Urinary bladder (tissue), 4 donors: ENCODE measurements around the gene KIN. TPM values are rescaled to one million over a fixed set of nuclear protein-coding genes. Genes with fewer than 3 reads are reported as not detected.
A peak's percentile ranks its signal among the peaks of the same experiment; 100 is the strongest.
"Not testable (repeated sequence)": the region's sequence is repeated elsewhere in the genome, so short reads cannot be mapped to it uniquely, and the experiment has no call there.

ENCODE experiments used
- DNase-seq: peaks from one replicate; pipeline ENCODE4 v3.0.0-alpha.2; 2015; ENCODE audit errors: extremely low spot score
- H3K27ac ChIP-seq: one replicate; pipeline ENCODE4 v1.5.1; 2013; ENCODE audit warnings: low read depth, mild to moderate bottlenecking, moderate library complexity
- H3K36me3 ChIP-seq: one replicate; pipeline ENCODE4 v1.6.1; 2013; ENCODE audit warnings: mild to moderate bottlenecking, moderate library complexity; ENCODE audit not compliant: insufficient read depth
- H3K4me1 ChIP-seq: one replicate; pipeline ENCODE4 v1.6.1; 2013; ENCODE audit warnings: mild to moderate bottlenecking, moderate library complexity; ENCODE audit not compliant: insufficient read depth
- H3K4me3 ChIP-seq: one replicate; pipeline ENCODE4 v1.5.1; 2013; ENCODE audit warnings: low read depth, low read length
- WGBS: extraction: QIAGEN DNeasy Blood & Tissue Kit; methylation state at CpG from one replicate; pipeline ENCODE4 v1.1.7; 2013; 5-methylcytosine and 5-hydroxymethylcytosine counted together
- polyA plus RNA-seq: library from polyadenylated mRNA; stranded (reverse); fragments of 200-250 nt; gene quantifications from one replicate; pipeline ENCODE4 v1.2.3, GENCODE V29; 2013
- total RNA-seq: library from RNA; depleted of rRNA; stranded (reverse); fragments of >200 nt; gene quantifications from one replicate; pipeline ENCODE4 v1.2.3, GENCODE V29; 2014
- donor health status: healthy with polysubstance abuse.
- donor health status: healthy.

Gene KIN
- total and polyA plus RNA-seq, 2 donors = 8.0 to 15.9 TPM

DNA sequence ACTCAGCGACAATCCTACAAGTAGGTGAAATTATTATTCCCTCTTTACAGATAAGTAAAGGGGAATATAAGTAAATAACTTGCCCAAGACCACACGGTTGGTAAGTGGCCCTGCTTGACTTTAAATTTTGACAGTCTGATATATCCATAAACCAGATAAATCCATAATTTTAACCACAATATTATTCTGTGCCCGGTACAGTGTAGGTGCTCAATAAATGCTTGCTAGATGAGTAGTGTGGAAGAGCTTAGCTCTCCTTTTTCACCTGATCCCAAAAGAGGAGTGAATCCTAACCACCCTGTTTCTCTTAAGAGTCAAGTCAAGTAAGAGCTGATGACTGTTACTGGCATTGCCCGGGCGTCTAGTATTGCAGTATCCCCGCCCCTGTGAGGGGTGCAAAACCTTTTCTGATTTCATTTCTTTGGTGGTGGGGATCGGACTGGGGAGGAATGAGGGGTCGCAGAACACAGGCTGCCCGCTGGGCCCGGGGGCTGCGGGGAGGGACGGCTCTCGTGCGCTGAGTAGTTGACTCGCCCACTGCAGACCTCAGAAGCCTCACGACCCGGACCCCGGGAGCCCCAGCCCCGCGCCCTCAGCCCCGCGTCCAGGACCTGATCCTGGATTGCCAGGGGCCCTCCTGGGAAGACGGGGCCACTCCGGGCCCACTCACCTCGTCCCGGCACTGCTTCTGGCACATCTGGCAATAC is 490 bp downstream of the KIN start:
- peak overlapping the region; percentile 23 for H3K27ac ChIP-seq
- peak overlapping the region; percentile 96 for H3K4me3 ChIP-seq
- no peak for DNase-seq
- peaks cover 4% of the 10 kb centered on the region for H3K4me1 ChIP-seq
- no peaks in the 10 kb centered on the region for H3K36me3 ChIP-seq
- 2% methylated on average over 26 of the region's 26 CpGs for WGBS

DNA sequence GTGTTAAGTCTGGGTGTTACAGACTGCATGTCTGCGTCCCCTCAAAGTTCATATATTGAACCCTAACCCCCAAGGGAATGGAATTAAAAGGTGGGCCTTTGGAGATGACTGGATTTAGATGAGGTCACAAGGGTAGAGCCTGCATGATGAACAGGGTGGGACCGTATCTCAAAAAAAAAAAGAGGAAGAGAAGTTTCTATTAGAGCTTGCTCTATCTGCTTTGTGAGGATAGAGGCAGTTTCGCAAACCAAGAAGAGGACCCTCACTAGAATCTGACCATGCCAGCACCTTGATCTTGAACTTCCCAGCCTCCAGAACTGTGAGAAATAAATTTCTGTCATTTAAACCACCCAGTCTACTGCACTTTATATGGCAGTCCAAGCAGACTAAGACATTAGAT is 1.4 kb downstream of the KIN start:
- H3K27ac ChIP-seq = no peak overlapping the region
- no peaks in the 10 kb centered on the region for H3K36me3 ChIP-seq
- H3K4me1 ChIP-seq = peaks cover 4% of the 10 kb centered on the region
- peak overlapping the region; percentile 96 for H3K4me3 ChIP-seq
- WGBS = 86% methylated on average over 3 of the region's 3 CpGs
- DNase-seq = no peak

DNA sequence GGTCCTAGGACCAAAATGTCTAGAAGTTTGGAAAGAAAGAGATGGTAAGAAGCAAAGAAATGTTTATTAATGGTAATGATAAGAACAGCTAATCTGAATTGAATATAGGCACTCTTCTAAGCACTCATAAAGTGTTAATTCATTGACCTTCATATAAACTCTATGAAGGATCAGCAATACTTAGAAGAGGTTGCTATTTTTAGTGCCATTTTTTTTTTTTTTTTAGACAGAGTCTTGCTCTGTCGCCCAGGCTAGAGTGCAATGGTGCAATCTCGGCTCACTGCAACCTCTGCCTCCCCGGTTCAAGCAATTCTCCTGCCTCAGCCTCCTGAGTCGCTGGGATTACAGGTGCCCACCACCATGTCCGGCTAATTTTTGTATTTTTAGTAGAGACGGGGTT is 5.6 kb downstream of the KIN start:
- H3K36me3 ChIP-seq, H3K27ac ChIP-seq, H3K4me1 ChIP-seq, H3K4me3 ChIP-seq, DNase-seq: not testable (repeated sequence)
- WGBS = 88% methylated on average over 6 of the region's 6 CpGs

DNA sequence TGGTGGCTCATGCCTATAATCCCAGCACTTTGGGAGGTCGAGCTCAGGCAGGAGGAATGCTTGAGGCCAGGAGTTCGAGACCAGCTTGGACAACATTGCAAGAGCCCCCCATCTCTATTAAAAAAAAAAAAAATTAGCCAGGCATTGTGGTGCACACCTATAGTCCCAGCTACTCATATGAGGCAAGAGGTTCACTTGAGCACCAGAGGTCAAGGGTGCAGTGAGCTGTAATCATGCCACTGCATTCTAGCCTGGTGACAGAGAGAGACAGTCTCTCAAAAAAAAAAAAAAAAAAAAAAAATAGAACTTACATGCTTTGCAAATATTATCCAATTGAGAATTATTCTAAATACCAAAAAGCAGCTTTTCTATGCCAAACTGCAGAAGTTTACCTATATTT is 11.0 kb downstream of the KIN start:
- Histone ChIP-seq H3K27ac (no peak overlapping the region), H3K36me3 (peaks cover 5% of the 10 kb centered on the region), H3K4me3 (no peak overlapping the region), H3K4me1 (no peaks in the 10 kb centered on the region)
- WGBS = 96% methylated on average over 2 of the region's 2 CpGs
- no peak for DNase-seq

DNA sequence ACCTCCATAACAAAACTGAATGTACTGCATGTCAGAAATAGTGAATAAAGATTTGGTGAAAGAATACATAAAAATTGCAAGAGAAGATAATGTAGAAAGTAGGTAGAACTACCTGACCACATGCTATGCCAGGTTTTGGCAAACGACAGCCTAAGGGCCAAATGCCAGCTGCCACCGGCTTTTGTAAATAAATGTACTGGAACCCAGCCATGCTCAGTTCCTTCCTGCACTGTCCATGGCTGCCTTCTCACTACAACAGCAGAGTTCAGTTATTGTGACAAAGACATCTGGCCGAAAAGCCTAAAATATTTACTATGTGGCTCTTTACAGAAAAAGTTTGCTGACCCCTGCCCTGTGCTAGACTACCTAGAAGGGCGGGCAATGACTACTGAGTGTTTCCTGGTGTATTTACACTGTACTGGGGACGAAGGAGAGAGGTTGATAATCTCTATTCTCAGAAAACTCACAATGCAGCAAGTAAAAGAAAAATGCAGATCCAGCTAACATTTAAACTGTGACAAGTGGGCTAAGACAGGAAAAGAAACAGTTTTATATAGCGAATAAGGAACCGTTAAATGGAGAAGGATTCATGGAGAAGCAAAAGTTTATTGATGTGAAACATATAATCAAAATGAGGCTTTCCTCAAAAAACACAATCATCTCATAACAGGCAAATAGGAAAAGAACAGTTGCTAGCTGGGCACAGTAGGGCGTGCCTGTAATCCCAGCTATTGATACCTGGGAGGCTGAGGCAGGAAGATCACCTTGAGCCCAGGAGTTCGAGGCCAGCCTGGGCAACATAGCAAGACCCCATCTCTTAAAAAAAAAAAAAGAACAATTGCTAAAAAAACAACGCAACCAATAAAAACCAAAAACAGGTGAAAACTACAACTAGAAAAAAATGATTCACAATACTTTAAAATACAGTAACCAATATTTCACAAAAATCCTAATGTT is 13.7 kb downstream of the KIN start:
- Histone ChIP-seq H3K27ac (no peak overlapping the region), H3K4me3 (no peak overlapping the region), H3K36me3 (peaks cover 7% of the 10 kb centered on the region), H3K4me1 (no peaks in the 10 kb centered on the region)
- no peak for DNase-seq
- whole genome bisulfite sequencing = 78% methylated on average over 10 of the region's 10 CpGs

DNA sequence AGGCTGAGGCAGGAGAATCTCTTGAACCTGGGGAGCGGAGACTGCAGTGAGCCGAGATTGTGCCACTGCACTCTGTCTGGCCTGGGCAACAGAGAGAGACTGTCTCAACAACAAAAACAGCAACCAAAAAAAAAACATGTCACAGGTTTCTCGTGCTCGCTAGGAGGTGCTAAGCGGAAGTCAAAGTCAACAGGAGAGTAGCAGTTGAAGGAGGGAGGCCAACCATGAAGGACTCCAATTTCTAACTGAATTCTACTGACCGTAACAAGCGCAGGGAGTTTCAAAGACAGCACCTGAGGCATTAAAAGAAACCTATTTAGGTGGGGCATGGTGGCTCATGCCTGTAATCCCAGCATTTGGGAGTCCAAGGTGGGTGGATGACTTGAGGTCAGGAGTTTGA is 19.4 kb downstream of the KIN start:
- 97% methylated on average over 7 of the region's 7 CpGs for WGBS
- H3K27ac ChIP-seq = no peak overlapping the region
- peaks cover 8% of the 10 kb centered on the region for H3K36me3 ChIP-seq
- DNase-seq = no peak
- no peaks in the 10 kb centered on the region for H3K4me1 ChIP-seq
- no peak overlapping the region for H3K4me3 ChIP-seq

DNA sequence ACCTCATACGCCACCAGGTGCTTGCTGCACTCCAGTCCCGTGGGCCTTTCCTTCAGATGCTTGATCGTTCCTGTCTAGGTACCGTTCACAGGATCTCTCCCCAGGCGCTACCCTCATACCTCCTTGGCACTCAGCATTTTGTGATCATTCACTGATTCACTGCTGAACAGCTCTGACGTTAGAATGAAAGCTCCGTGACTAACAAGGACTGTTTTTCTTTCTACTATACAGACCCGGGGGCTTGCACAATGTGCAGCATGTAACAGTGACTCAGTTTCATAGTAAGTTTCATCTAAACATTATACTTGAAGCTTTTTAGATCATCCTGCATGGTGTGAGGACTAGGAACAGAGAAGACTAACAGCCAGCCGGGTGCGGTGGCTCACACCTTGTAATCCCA is 20.6 kb downstream of the KIN start:
- Histone ChIP-seq H3K36me3 (peaks cover 5% of the 10 kb centered on the region), H3K27ac (no peak overlapping the region), H3K4me1 (no peaks in the 10 kb centered on the region), H3K4me3 (no peak overlapping the region)
- WGBS = 95% methylated on average over 10 of the region's 10 CpGs
- DNase-seq = no peak

DNA sequence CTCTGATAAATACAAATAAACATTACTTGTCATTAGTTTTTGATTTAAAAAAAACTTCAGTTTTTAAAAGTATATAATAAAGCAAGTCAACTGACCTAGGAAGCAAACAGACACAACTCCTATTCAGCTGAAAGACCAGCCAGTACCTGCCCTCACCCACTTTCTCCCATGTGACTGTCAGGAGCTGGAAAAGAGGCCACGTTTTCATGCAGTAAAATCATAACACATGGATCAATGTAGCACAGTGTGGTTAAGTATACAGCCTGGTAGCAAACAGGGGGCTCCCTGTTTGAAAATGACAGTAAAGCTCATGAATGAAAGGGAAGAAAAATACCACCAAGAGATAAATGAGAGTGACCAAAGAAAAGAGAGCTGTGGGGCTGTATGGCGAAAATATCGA is 21.6 kb downstream of the KIN start:
- Histone ChIP-seq H3K4me3 (no peak overlapping the region), H3K27ac (no peak overlapping the region), H3K36me3 (peaks cover 7% of the 10 kb centered on the region), H3K4me1 (no peaks in the 10 kb centered on the region)
- 86% methylated on average over 3 of the region's 3 CpGs for WGBS
- no peak for DNase-seq

DNA sequence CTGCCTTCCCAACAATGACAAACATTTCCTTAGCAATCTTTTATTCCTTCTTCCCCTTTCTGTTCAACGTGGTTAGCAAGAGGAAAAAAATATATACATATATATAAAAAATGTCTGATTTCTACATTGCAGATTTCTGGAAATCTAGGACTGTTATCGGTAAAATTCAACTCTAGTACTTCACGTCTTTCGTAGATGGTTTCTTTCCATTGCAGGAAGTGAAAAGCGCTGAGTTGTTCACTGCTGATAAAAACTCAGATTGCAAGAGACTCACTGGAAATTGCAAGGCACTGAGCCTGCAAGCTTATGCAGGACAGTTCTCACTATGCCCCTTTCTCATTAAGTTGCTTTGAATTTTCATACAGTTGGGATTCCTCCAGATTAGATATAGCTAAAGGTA is 23.9 kb downstream of the KIN start:
- Histone ChIP-seq H3K4me3 (no peak overlapping the region), H3K27ac (no peak overlapping the region), H3K4me1 (no peaks in the 10 kb centered on the region), H3K36me3 (peaks cover 6% of the 10 kb centered on the region)
- WGBS = 83% methylated on average over 5 of the region's 5 CpGs
- DNase-seq = no peak

DNA sequence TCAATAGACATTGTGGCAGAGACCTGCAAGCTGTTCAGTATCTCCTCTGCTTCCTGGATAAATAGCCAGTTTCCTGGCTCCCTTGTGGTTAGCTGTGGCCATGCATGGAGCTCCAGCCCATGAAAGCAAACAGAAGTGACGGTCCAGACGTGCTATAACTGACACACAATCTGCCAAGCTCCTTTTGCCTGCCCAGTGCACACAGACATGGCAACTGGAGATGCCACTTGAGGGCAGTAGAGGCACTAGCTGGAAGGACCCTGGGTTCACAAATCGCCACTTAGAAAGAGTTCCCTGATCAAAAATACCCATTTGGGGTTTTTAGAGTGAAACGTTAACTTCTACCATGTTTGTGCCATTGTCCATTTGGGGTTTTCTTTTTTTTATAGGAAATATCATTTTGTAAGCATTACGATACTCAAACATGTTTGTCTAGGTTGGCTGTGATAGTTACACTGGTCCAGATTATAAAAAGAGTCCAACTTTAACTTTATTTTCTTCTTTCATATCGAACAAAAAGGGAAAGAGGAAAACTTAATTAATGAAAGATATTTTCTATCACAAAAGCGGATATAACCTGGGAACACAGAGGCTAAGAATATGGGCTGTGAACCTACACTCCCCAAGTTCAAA is 31.3 kb downstream of the KIN start:
- peaks cover 4% of the 10 kb centered on the region for H3K36me3 ChIP-seq
- WGBS = 81% methylated on average over 7 of the region's 7 CpGs
- no peaks in the 10 kb centered on the region for H3K4me1 ChIP-seq

DNA sequence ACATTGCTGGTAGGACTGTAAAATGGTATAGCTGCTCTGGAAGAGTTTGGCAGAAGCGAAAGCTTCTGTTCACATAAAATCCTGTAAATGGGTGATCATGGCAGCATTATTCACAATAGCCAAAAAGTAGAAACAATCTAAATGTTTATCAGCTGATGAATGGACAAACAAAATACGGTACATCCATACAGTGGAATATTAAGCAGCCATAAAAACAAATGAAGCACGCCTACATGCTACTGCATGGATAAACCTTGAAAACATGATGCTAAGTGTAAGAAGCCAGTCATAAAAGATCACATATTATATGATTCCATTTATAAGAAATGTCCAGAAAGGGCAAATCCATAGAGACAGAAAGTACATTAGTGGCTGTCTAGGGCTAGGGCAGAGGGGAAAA is 32.7 kb downstream of the KIN start:
- DNase-seq = no peak
- H3K27ac ChIP-seq = no peak overlapping the region
- H3K4me1 ChIP-seq = no peaks in the 10 kb centered on the region
- H3K4me3 ChIP-seq = no peak overlapping the region
- peaks cover 4% of the 10 kb centered on the region for H3K36me3 ChIP-seq
- WGBS = 98% methylated on average over 3 of the region's 3 CpGs

More for the DNA sequence above, 31.3 kb downstream of the KIN start:
- no peak for DNase-seq
- Histone ChIP-seq H3K27ac (no peak overlapping the region), H3K4me3 (no peak overlapping the region)

DNA sequence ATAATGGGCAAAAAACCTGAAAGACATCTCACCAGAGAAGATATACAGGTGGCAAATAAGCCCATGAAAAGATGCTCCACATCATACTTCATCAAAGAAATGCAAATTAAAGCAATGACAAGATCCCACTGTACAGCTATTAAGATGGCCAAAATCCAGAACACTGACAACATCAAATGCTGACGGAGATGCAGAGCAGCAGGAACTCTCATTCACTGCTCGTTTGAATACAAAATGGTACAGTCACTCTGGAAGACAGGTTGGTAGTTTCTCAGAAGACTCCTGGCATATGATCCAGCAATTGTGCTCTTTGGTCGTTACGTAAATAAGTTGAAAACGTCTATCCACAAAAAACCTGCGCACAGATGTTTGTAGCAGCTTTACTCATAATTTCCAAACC is 35.5 kb downstream of the KIN start:
- Histone ChIP-seq H3K36me3 (peaks cover 4% of the 10 kb centered on the region), H3K27ac (no peak overlapping the region), H3K4me1 (no peaks in the 10 kb centered on the region), H3K4me3 (no peak overlapping the region)
- no peak for DNase-seq
- 91% methylated on average over 6 of the region's 6 CpGs for WGBS

DNA sequence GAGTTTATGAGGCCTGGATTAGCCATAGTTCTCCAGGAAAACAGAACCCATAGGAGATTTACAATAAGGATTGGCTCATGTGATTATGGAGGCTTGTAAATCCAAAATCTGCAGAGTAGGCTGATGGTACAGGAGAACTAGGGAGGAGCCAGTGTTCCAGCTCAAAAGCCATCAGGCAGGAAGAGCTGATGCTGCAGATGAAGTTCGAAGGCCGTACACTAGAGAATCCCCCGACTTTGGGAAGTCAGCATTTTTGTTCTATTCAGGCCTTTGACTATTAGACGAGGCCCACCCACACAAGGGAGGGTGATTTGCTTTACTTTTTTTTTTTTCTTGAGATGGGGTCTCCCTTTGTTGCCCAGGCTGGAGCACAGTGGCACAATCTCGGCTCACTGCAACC is 37.6 kb downstream of the KIN start:
- peaks cover 4% of the 10 kb centered on the region for H3K36me3 ChIP-seq
- 97% methylated on average over 5 of the region's 5 CpGs for WGBS
- H3K27ac ChIP-seq = no peak overlapping the region

DNA sequence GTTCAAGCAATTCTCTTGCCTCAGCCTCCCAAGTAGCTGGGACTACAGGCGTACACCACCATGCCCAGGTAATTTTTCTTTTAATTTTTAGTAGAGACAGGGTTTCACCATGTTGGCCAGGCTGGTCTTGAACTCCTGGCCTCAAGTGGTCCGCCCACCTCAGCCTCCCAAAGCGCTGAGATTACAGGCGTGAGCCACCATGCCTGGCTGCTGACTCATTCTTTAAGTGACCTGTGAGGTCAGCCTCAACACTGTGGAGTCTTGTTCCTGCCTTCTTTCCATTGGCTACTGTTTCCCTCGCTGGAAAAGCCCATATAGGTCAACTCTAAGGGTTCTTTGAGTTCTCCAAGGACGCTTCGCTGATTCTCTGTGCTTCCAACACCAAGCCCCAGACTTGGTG is 39.2 kb downstream of the KIN start:
- not testable (repeated sequence) for DNase-seq, H3K4me1 ChIP-seq, H3K4me3 ChIP-seq, H3K27ac ChIP-seq, H3K36me3 ChIP-seq
- 89% methylated on average over 7 of the region's 7 CpGs for WGBS

More for the DNA sequence above, 37.6 kb downstream of the KIN start:
- H3K4me1 ChIP-seq = no peaks in the 10 kb centered on the region
- no peak overlapping the region for H3K4me3 ChIP-seq
- no peak for DNase-seq
